ENCODE measurements around the gene FUOM.
A peak's percentile ranks its signal among the peaks of the same experiment; 100 is the strongest.

Gene FUOM

DNA sequence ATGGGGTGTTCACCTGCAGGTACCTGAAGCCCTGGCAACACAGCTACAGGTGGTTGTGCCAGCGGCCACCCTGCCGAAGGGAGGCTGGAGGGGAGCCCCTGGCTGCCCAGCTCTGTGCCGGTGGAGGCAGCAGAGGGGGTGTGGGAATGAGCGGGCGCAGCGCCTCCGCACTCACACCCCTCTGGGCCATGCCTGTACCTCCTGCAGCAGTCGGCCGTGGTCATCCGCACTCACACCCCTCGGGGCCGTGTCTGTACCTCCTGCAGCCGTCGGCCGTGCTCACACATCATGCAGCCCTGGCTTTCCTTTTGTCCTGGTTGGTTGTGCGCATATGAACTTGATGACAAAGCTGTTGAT, 47.4 kb downstream of the FUOM start:
- no peak for DNase-seq (ENCODE audit: low spot score)

DNA sequence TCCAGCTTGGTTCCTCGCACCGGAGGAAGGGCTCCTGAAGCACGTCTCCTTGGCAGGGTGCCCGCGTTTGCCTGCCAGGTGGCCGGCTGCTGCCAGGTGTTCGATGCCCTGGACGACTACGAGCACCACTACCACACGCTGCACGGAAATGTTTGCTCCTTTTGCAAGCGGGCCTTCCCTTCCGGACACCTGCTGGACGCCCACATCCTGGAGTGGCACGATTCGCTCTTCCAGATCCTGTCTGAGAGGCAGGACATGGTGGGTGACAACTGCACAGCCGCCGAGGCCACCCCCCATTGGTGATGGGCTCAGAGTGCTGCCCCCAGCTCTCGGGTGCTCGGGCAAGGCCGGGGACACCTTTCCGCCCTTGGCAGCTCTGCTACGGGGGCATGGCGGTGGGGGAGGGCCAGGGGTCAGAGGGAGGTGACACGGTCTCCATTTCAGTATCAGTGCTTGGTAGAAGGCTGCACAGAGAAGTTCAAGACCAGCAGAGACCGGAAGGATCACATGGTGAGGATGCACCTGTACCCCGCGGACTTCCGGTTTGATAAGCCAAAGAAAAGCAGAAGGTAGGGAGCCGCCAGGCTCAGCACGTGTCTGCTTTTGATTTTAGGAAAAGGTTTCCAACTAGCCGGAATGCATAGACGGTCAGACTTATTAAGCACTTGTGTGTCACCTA, 48.0 kb downstream of the FUOM start:
- no peak for DNase-seq (ENCODE audit: low spot score)

DNA sequence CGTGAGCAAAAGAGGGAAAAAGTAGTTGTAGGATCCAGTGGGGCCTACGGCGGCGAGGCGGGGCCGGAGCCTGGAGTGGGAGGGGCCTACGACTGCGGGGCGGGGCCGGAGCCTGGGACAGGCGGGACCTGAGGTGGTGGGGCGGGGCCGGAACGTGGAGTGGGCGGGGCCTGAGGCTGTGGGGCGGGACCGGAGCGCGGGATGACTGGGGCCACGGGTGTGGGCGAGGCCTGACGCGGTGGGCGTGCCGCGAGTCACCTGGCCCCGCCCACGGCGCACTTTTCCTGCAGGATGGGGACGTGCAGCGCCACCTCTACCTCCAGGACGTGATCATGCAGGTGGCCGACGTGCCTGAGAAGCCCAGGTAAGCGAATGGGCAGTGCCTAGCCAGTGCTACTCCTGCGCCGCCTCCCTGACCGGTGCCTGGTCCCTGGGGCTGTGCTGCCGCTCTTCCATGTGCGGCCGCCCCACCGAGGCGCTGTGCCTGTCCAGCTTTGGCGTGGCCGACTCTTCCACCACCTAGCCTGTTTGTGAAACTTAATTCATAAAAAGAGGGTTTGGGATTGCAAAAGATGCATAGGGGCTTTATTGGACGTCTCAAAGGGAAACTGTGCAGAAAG, 48.6 kb downstream of the FUOM start:
- DNase-seq (ENCODE audit: low spot score): peak; percentile 80

DNA sequence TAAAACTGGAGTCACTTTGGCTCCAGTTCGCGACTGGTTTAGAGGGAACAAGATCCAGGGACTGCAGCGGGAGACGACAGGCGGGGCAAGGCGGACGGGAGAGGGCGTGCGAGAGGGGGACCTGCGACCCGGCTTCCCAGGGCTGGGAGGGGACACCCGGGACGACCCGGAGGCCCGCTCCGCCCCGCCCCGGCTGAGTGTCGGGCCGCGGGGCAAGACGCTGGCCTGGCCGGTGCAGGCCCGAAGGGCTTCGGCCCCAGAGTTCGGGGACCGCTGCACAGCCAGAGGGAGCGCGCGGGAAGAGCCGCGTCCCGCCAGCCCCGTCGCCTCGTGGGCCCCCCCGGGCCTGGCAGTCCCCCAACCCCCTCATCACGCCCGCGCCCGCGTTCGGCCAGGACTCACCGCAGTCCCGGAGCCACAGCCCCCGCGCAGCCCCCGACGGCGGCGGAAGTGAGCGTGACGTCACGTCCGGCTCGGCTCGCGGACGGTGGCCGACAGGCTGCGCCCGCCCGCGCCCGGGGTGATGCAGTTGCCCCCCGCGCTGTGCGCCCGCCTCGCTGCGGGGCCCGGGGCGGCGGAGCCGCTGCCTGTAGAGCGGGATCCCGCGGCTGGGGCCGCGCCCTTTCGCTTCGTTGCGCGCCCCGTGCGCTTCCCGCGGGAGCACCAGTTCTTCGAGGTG, 49.3 kb downstream of the FUOM start, which contains the start of the genes TUBGCP2 and ZNF511:
TUBGCP2 (minus strand) TSS at position 452 of the 679 bp plus-strand sequence. CDS start 5,931 bp downstream, outside the sequence.
ZNF511 (plus strand) TSS at position 494 of the 679 bp plus-strand sequence; CDS start at position 524, 30 bp downstream.
- peak; percentile 86 for DNase-seq (ENCODE audit: low spot score)

DNA sequence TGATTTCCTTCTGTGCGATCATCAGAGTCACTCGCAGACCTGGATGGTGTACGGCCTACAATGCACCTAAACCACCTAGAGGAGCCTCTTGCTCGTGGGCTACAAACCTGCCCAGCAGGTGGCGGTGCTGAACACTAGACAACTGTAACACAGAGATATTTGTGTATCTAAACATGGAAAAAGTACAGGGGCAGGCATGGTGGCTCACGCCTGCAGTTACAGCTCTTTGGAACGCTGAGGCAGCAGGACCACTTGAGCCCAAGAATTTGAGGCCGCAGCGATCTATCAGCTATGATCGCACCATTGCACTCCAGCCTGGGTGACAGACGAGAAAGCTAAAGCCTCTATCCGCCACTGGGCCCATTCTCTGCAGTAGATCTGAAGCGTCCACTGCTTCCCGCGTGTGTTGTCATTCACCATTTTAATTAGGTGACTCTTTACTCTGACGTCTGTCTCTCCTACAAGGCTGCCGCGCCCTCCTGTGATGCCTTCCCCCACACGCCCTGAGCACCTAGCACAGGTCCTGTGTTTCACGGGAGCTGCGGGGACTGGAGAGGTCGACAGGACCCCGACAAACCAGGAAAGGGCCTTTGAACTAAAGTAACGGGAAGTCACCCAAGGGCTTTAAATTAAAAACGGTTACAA, 49.9 kb downstream of the FUOM start:
- DNase-seq (ENCODE audit: low spot score): peak; percentile 77

DNA sequence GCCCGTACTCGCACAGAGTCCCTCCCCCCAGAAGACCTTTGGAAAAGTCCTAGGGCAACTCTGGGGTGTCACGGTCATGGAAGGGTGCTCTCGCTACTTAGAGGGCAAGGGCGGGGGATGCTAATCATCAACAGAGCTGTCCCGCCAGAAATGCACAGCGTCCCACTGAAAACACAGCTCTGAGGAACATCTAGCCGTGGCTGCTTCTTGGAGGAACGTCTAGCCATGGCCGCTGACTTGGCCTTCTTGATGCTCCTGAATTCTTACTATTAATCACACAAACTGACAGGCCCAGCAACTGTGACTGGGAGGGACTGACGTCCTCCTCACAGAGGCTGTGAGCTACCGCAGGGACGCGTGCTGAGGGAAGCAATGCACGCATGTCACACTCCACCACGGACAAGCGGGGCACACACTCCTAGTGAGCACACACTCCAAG, 50.9 kb downstream of the FUOM start:
- no peak for DNase-seq (ENCODE audit: low spot score)

DNA sequence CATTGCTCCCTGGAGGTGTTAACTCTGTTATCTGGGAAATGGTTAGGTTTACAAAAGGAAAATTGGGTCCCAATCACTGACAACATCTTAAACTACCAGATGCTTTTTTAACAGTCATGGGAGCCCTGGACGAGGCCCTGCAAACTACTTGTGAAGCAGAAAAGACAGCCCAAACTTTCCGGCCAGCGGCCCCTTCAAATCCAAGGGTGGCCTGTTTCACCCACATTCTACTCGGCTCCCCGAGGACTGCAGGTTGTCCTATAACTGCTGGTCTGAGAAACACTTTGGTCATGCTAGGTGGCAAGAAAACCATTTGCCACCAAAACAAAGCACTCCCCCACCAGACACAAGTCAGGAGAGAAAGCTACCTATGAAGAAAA, 51.7 kb downstream of the FUOM start:
- no peak for DNase-seq (ENCODE audit: low spot score)
